Effector memory CD4-positive, alpha-beta T cell (primary cell): ENCODE results near the gene ZNF169.
"Not testable (repeated sequence)": the region's sequence is repeated elsewhere in the genome, so short reads cannot be mapped to it uniquely, and the experiment has no call there.

ENCODE experiments used
- DNase-seq, 3 donors: peaks; one replicate each; pipeline ENCODE4 v3.0.0-alpha.2; 2020
- H3K27ac ChIP-seq: 2 replicates; pipeline ENCODE4 v1.7.0; 2013; ENCODE audit warnings: mild to moderate bottlenecking, low read length, moderate library complexity; ENCODE audit not compliant: insufficient read depth, poor library complexity, severe bottlenecking
- H3K27me3 ChIP-seq: replicated peaks from 2 replicates; pipeline ENCODE4 v1.7.0; 2013; ENCODE audit warnings: mild to moderate bottlenecking, low read length; ENCODE audit not compliant: insufficient read depth, control insufficient read depth, poor library complexity, severe bottlenecking
- H3K36me3 ChIP-seq: 2 replicates; pipeline ENCODE4 v1.7.0; 2013; ENCODE audit warnings: mild to moderate bottlenecking, low read length, moderate library complexity; ENCODE audit not compliant: control insufficient read depth, insufficient read depth
- H3K4me1 ChIP-seq: 2 replicates; pipeline ENCODE4 v1.7.0; 2013; ENCODE audit warnings: low read length, mild to moderate bottlenecking; ENCODE audit not compliant: control insufficient read depth, insufficient read depth, poor library complexity, severe bottlenecking
- H3K4me3 ChIP-seq: 2 replicates; pipeline ENCODE4 v1.7.0; 2013; ENCODE audit warnings: low read length, low read depth, mild to moderate bottlenecking; ENCODE audit not compliant: insufficient read depth, poor library complexity, severe bottlenecking
- H3K9me3 ChIP-seq: 2 replicates; pipeline ENCODE4 v1.7.0; 2013; ENCODE audit warnings: mild to moderate bottlenecking, low read length, moderate library complexity; ENCODE audit not compliant: control insufficient read depth

Gene ZNF169

GRCh38 chr9:94315034-94315984 is 56.2 kb downstream of the ZNF169 start:
- not testable (repeated sequence) for H3K9me3 ChIP-seq, H3K36me3 ChIP-seq, H3K4me3 ChIP-seq, H3K27me3 ChIP-seq, DNase-seq, H3K4me1 ChIP-seq, H3K27ac ChIP-seq

GRCh38 chr9:94316236-94316635 is 57.1 kb downstream of the ZNF169 start:
- not testable (repeated sequence) for H3K36me3 ChIP-seq, H3K4me1 ChIP-seq, DNase-seq, H3K4me3 ChIP-seq, H3K9me3 ChIP-seq, H3K27ac ChIP-seq, H3K27me3 ChIP-seq

- not testable (repeated sequence) for DNase-seq, H3K27me3 ChIP-seq, H3K4me1 ChIP-seq, H3K9me3 ChIP-seq, H3K27ac ChIP-seq, H3K36me3 ChIP-seq, H3K4me3 ChIP-seq
Measured at GRCh38 chr9:94317949-94318657, 59.0 kb downstream of the ZNF169 start.

GRCh38 chr9:94322342-94322940 is 63.3 kb downstream of the ZNF169 start:
- not testable (repeated sequence) for H3K27ac ChIP-seq, H3K4me3 ChIP-seq, H3K27me3 ChIP-seq, H3K36me3 ChIP-seq, H3K4me1 ChIP-seq, DNase-seq, H3K9me3 ChIP-seq

GRCh38 chr9:94323153-94323798 is 64.2 kb downstream of the ZNF169 start:
- not testable (repeated sequence) for H3K27ac ChIP-seq, H3K4me3 ChIP-seq, DNase-seq, H3K4me1 ChIP-seq, H3K36me3 ChIP-seq, H3K27me3 ChIP-seq, H3K9me3 ChIP-seq

GRCh38 chr9:94325583-94325982 is 66.5 kb downstream of the ZNF169 start:
- H3K4me1 ChIP-seq, H3K36me3 ChIP-seq, H3K4me3 ChIP-seq, H3K27ac ChIP-seq, H3K9me3 ChIP-seq, DNase-seq, H3K27me3 ChIP-seq: not testable (repeated sequence)

- not testable (repeated sequence) for H3K4me1 ChIP-seq, H3K27me3 ChIP-seq, H3K4me3 ChIP-seq, H3K36me3 ChIP-seq, DNase-seq, H3K9me3 ChIP-seq, H3K27ac ChIP-seq
Measured at GRCh38 chr9:94328544-94328943, 69.4 kb downstream of the ZNF169 start, which contains the start of gene NUTM2F. Gene NUTM2F, minus strand, starts transcription at chr9:94328644. Its CDS starts 21 bp downstream, at chr9:94328623.

GRCh38 chr9:94336445-94336844 is 77.3 kb downstream of the ZNF169 start:
- H3K4me3 ChIP-seq, H3K27me3 ChIP-seq, H3K36me3 ChIP-seq, H3K9me3 ChIP-seq, H3K4me1 ChIP-seq, DNase-seq, H3K27ac ChIP-seq: not testable (repeated sequence)

- H3K4me1 ChIP-seq, H3K9me3 ChIP-seq, H3K27me3 ChIP-seq, H3K36me3 ChIP-seq, H3K27ac ChIP-seq, H3K4me3 ChIP-seq, DNase-seq: not testable (repeated sequence)
Measured at GRCh38 chr9:94338723-94339122, 79.6 kb downstream of the ZNF169 start.
